ENCODE measurements around the gene NR6A1.

The NR6A1 gene

DNA sequence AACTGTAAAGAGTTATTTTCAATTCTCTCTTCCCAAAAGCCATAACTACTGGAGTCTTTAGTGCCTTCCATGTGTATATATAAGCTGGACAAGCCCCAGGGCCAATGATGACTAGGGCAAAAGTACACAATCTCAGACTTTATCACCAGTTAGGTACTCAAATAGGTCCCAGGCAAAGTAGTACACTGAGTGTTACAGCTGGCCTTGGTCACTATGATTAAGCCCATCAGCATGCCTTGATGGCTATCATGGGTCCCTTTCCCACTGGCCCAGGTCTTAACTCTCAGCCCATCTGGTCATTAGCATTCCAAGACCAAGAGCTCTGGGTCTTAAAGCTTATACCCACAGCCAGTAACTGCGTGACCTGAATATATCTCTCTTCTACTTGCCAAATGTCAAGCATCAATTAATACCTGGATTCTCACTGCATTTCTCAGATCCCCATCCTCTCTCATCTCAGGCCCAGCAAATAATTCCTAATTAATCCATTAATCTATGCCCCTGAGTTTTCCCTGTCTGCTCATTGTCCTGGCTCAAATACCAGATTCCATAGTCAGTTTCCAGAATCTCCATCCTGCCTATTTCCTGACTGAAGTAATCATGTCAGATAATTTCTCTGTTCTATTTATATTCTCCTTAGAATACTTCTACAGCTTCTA, 62.3 kb downstream of the NR6A1 start:
- Mint-ChIP-seq H3K4me1 (no peaks in the 10 kb centered on the region), H3K36me3 (no peaks in the 10 kb centered on the region), H3K27ac (no peak overlapping the region), H3K4me3 (no peak overlapping the region), H3K9me3 (no peaks in the 10 kb centered on the region)
- ATAC-seq (no peak), DNase-seq (ENCODE audit: low spot score in 2 of 2) (no peak)

- no peak overlapping the region for H3K4me3 Mint-ChIP-seq
- H3K9me3 Mint-ChIP-seq, result no peaks in the 10 kb centered on the region
- no peaks in the 10 kb centered on the region for H3K36me3 Mint-ChIP-seq
- H3K27ac Mint-ChIP-seq, result no peak overlapping the region
- no peaks in the 10 kb centered on the region for H3K4me1 Mint-ChIP-seq
- ATAC-seq (no peak), DNase-seq (ENCODE audit: low spot score in 2 of 2) (no peak)
Measured at GRCh38 chr9:124708074-124708473, 63.0 kb downstream of the NR6A1 start.

DNA sequence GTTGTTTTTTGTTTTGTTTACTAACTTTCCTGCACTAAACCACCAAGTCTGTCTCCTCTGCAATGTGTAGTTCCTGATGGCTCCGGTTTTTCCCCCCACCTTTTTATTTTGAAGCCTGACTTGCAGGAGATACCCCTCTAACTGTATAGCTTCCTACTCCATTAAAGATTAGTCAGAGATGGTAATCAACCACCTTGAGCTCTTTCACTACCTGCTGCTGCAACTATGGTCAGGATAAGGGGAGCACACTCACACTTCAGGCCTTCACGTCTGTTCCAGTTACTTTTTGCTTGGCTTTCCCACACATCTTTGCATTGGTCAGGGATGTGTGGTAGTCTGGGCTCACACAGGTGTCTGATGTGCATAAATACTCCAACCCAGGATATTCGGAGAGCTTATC, 63.4 kb downstream of the NR6A1 start:
- no peaks in the 10 kb centered on the region for H3K36me3 Mint-ChIP-seq
- H3K27ac Mint-ChIP-seq, result no peak overlapping the region
- no peak for DNase-seq (ENCODE audit: low spot score in 2 of 2)
- ATAC-seq, result no peak
- H3K4me1 Mint-ChIP-seq, result no peaks in the 10 kb centered on the region
- no peaks in the 10 kb centered on the region for H3K9me3 Mint-ChIP-seq
- H3K4me3 Mint-ChIP-seq, result no peak overlapping the region

GRCh38 chr9:124706685-124707084, 64.4 kb downstream of the NR6A1 start:
- DNase-seq (ENCODE audit: low spot score in 2 of 2) (no peak), ATAC-seq (no peak)
- Mint-ChIP-seq H3K4me3 (no peak overlapping the region), H3K4me1 (no peaks in the 10 kb centered on the region), H3K27ac (no peak overlapping the region), H3K36me3 (no peaks in the 10 kb centered on the region), H3K9me3 (no peaks in the 10 kb centered on the region)

DNA sequence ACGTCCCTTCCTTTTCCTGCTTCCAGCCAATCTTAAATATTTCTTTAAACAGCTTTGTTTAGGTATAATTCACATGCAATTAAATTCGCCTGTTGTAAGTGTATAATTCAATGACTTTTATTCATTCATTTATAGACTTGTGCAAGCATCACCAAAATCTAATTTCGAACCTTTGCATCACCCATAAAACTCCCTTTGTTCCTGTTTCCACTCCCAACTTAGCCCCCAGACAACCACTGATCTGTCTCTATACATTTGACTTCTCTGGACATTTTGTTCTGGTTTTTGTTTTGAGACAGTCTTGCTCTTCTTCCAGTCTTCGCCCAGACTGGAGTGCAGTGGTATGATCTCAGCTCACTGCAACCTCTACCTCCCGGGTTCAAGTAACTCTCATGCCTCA, 71.5 kb downstream of the NR6A1 start:
- no peaks in the 10 kb centered on the region for H3K36me3 Mint-ChIP-seq
- ATAC-seq (no peak), DNase-seq (ENCODE audit: low spot score in 2 of 2) (no peak)
- no peaks in the 10 kb centered on the region for H3K9me3 Mint-ChIP-seq
- H3K4me1 Mint-ChIP-seq, result no peaks in the 10 kb centered on the region
- no peak overlapping the region for H3K27ac Mint-ChIP-seq
- no peak overlapping the region for H3K4me3 Mint-ChIP-seq

DNA sequence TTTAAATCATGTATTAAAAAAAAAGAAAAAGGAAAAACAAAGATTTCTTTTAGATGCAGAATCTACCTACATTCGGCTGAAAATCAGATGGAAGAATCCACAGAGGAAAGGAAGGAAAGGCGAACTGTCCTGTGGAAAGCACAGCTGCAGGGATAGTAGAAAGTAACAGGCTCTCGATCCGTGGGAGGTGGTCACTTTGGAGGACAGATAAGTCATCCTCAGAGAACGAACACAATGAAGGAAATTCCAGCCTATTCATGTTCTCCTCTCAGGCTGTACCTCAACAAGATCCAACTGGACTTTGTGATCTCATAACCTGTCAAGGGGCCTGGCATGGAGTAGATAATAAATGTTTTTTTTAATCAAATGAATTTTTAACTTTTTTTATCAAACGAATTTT, 72.8 kb downstream of the NR6A1 start:
- no peaks in the 10 kb centered on the region for H3K9me3 Mint-ChIP-seq
- ATAC-seq, result no peak

GRCh38 chr9:124697326-124698200, 73.5 kb downstream of the NR6A1 start:
- Mint-ChIP-seq H3K4me3 (no peak overlapping the region), H3K27ac (no peak overlapping the region), H3K36me3 (no peaks in the 10 kb centered on the region), H3K9me3 (no peaks in the 10 kb centered on the region), H3K4me1 (no peaks in the 10 kb centered on the region)
- DNase-seq (ENCODE audit: low spot score in 2 of 2), result no peak
- no peak for ATAC-seq

More for the DNA sequence above, 72.8 kb downstream of the NR6A1 start:
- H3K4me1 Mint-ChIP-seq, result no peaks in the 10 kb centered on the region
- H3K27ac Mint-ChIP-seq, result no peak overlapping the region
- H3K36me3 Mint-ChIP-seq, result no peaks in the 10 kb centered on the region
- H3K4me3 Mint-ChIP-seq, result no peak overlapping the region
- no peak for DNase-seq (ENCODE audit: low spot score in 2 of 2)

DNA sequence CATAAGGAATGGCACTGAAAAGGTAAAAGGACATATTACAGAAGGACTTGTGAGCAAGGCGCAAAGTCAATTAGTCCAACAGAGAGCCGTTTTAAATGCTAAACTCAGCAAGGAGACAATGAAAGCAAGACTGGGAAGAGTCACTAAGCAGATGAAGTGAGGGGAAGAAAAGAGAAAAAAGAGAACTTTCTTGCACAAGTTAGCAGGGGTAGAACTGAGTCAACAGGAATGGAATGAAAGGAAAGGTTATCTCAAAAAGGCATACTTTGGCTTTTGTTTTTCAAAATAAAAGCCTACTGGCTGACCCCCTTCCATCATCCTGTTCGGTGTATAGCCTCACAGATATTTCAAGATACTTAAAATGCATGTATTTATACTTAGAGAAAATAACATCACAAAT, 75.0 kb downstream of the NR6A1 start:
- no peak overlapping the region for H3K4me3 Mint-ChIP-seq
- no peaks in the 10 kb centered on the region for H3K36me3 Mint-ChIP-seq
- ATAC-seq (no peak), DNase-seq (ENCODE audit: low spot score in 2 of 2) (no peak)
- no peaks in the 10 kb centered on the region for H3K9me3 Mint-ChIP-seq
- H3K4me1 Mint-ChIP-seq, result no peaks in the 10 kb centered on the region
- no peak overlapping the region for H3K27ac Mint-ChIP-seq

DNA sequence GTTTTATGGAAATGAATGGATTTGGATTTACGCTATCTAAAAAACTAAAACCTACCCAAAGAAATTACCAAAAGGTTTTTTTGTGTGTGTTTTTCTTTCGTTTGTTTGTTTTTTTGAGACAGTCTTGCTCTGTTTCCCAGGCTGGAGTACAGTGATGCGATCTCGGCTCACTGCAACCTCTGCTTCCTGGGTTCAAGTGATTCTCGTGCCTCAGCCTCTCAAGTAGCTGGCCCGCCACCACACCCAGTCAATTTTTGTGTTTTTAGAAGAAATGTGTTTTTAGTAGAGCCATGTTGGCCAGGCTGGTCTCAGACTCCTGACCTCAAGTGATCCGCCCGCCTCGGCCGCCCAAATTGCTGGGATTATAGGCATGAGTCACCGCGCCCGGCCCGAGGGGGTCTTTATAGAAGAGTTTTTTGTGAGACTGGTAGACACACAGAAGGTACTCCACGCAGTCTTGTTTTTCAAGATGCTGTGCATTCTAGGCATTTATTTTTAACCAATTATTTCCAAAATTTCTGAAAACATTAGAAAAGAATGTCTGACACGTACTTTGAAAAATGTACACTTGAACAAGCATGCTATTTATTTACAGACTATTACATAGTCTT, 75.7 kb downstream of the NR6A1 start:
- H3K4me1 Mint-ChIP-seq, result no peaks in the 10 kb centered on the region

DNA sequence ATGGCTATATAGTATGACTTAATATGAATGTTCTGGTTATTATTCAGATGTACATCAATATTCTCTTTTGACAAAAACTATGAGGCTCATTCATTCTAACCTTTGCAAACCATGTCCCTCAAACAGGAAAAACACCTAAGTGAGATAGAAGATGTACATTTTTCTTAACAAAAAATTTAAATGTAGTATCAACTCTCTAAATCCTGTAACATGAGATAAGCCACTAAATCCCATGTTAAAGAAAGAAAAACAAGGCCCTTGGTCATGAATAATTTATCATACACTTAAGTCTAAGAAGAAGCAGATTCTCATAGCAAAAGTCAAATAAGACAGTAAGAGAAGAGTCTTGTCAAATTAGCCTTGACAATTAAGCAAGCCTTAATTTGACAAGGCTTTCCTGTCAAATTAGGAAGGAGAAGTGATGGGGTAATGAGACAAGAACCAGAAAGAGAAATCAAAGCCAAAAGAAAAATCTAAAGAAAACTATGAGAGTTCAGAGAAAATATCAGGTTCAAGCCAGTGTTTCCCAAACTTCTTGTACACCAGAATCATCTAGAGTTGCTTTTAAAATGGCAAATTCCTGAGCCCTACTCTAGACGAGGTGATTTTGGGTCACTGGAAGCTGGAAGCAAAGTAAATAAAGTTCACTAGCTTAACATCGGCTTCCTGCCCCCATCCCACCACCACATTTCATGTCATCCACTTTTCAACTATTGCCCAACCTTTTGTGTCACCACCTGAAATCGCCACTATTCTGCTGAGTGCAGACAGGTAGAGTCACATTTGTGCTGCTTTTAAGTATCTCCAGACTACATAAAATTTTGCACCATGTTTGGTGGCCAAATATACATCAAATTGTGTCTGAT, 76.5 kb downstream of the NR6A1 start:
- H3K36me3 Mint-ChIP-seq, result no peaks in the 10 kb centered on the region
- ATAC-seq, result no peak
- no peak for DNase-seq (ENCODE audit: low spot score in 2 of 2)
- H3K4me3 Mint-ChIP-seq, result no peak overlapping the region
- H3K27ac Mint-ChIP-seq, result no peak overlapping the region
- no peaks in the 10 kb centered on the region for H3K4me1 Mint-ChIP-seq
- H3K9me3 Mint-ChIP-seq, result no peaks in the 10 kb centered on the region

More for the DNA sequence above, 75.7 kb downstream of the NR6A1 start:
- ATAC-seq (no peak), DNase-seq (ENCODE audit: low spot score in 2 of 2) (no peak)
- Mint-ChIP-seq H3K4me3 (no peak overlapping the region), H3K27ac (no peak overlapping the region), H3K36me3 (no peaks in the 10 kb centered on the region), H3K9me3 (no peaks in the 10 kb centered on the region)

GRCh38 chr9:124693403-124693802, 77.7 kb downstream of the NR6A1 start:
- no peaks in the 10 kb centered on the region for H3K9me3 Mint-ChIP-seq
- H3K4me1 Mint-ChIP-seq, result no peaks in the 10 kb centered on the region
- H3K27ac Mint-ChIP-seq, result no peak overlapping the region
- DNase-seq (ENCODE audit: low spot score in 2 of 2), result no peak
- no peak for ATAC-seq
- H3K36me3 Mint-ChIP-seq, result no peaks in the 10 kb centered on the region
- H3K4me3 Mint-ChIP-seq, result no peak overlapping the region

GRCh38 chr9:124688238-124688904, 82.7 kb downstream of the NR6A1 start:
- no peaks in the 10 kb centered on the region for H3K4me1 Mint-ChIP-seq
- no peaks in the 10 kb centered on the region for H3K9me3 Mint-ChIP-seq
- H3K27ac Mint-ChIP-seq, result no peak overlapping the region
- H3K36me3 Mint-ChIP-seq, result no peaks in the 10 kb centered on the region
- DNase-seq (ENCODE audit: low spot score in 2 of 2) (no peak), ATAC-seq (no peak)
- no peak overlapping the region for H3K4me3 Mint-ChIP-seq

GRCh38 chr9:124686918-124687317, 84.2 kb downstream of the NR6A1 start:
- Mint-ChIP-seq H3K36me3 (no peaks in the 10 kb centered on the region), H3K4me3 (no peak overlapping the region), H3K27ac (no peak overlapping the region), H3K9me3 (no peaks in the 10 kb centered on the region), H3K4me1 (no peaks in the 10 kb centered on the region)
- ATAC-seq, result no peak
- no peak for DNase-seq (ENCODE audit: low spot score in 2 of 2)

GRCh38 chr9:124685217-124685616, 85.9 kb downstream of the NR6A1 start:
- no peaks in the 10 kb centered on the region for H3K9me3 Mint-ChIP-seq
- no peak overlapping the region for H3K27ac Mint-ChIP-seq
- no peaks in the 10 kb centered on the region for H3K4me1 Mint-ChIP-seq
- DNase-seq (ENCODE audit: low spot score in 2 of 2), result no peak
- H3K4me3 Mint-ChIP-seq, result no peak overlapping the region
- no peak for ATAC-seq
- H3K36me3 Mint-ChIP-seq, result no peaks in the 10 kb centered on the region

DNA sequence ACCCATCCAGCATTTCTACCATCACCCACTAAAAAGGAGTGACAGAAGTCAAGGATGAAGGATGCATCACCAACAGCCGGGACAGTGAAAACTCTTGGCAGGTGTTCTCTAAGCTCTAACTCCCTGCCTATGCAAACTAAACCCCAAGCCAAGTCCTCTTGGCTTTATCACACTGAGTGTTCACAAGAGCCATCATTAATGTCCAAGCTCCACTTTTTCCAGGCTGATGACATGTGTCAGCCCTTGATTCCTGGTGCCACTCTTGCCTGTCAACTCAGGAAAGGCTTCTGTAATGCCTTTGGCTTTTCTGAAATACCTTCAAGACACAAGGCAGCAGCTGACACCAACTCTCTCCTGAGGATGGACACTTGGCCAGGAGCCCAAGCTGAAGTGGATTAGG, 86.9 kb downstream of the NR6A1 start:
- H3K4me3 Mint-ChIP-seq, result no peak overlapping the region
- H3K9me3 Mint-ChIP-seq, result no peaks in the 10 kb centered on the region

More for the DNA sequence above, 86.9 kb downstream of the NR6A1 start:
- ATAC-seq, result no peak
- DNase-seq (ENCODE audit: low spot score in 2 of 2), result no peak
- Mint-ChIP-seq H3K27ac (no peak overlapping the region), H3K36me3 (no peaks in the 10 kb centered on the region), H3K4me1 (no peaks in the 10 kb centered on the region)

Data from stimulated activated effector memory CD8-positive, alpha-beta T cell treated with anti-CD3 and anti-CD28 coated beads, Interleukin-12 subunit alpha, Interleukin-12 subunit beta, amount 100 ng/mL, for 72 hours (primary cell).